Activated CD8-positive, alpha-beta memory T cell treated with anti-CD3 and anti-CD28 coated beads, Interleukin-2, amount 50 U/mL, for 48 hours (primary cell): ENCODE measurements around the gene SCD5.

Experiments
- DNase-seq: peaks from one replicate; pipeline ENCODE4 v3.0.0-alpha.2; 2020

The SCD5 gene

GRCh38 chr4:82583897-82584587, 214.6 kb downstream of the SCD5 start:
- DNase-seq = no peak

- DNase-seq = no peak
Observed at GRCh38 chr4:82579932-82580331, 218.7 kb downstream of the SCD5 start.
